ENCODE results near the gene HIF3A.

DNA sequence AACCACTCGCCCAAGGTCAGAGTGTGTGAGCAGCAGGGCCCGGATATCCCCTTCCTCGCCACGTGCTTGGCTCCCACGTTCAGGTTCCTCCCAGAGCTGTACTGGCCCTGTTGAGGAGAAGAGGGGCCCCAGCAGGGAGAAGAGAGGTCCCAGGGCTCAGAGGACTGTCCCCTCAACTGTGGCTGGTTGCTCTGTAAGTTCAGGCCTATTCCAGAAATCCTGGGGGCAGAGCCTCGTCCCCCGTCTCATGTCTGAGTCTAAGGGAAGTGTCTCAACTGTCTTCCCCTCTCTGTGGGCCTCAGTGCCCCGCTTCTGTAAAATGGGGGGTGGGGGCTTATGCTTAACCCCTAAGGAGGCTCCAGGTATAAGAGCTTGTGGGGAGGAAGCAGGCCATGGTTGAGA lies 53.9 kb downstream of the HIF3A start:
- no peak for TF ChIP-seq GATA3 (IDR thresholded peaks at IDR 0.05; ENCODE audit: low read depth, low read length)
- TF ChIP-seq GATA2 (IDR thresholded peaks at IDR 0.05; ENCODE audit: low read depth, low read length) = no peak

Measured in SH-SY5Y (cell line).